Ishikawa (cell line): Measurements from ENCODE around the gene NUTM2B.
"Not testable (repeated sequence)": the region's sequence is repeated elsewhere in the genome, so short reads cannot be mapped to it uniquely, and the experiment has no call there.

Source experiments
- CREB1 ChIP-seq: IDR thresholded peaks from 2 replicates; pipeline ENCODE4 v1.6.1; 2012; ENCODE audit warnings: low read depth
- NFIC ChIP-seq: IDR thresholded peaks from 2 replicates; pipeline ENCODE4 v1.6.1; 2012
- RAD21 ChIP-seq: IDR thresholded peaks from 2 replicates; pipeline ENCODE4 v1.6.1; 2012; ENCODE audit warnings: low read depth
- YY1 ChIP-seq: IDR thresholded peaks from 2 replicates; pipeline ENCODE4 v1.6.1; 2012; ENCODE audit warnings: low read depth
- TF ChIP-seq, protein P1 (sequence below): IDR thresholded peaks from 2 replicates; pipeline ENCODE4 v1.6.1; 2012

NUTM2B gene, protein sequence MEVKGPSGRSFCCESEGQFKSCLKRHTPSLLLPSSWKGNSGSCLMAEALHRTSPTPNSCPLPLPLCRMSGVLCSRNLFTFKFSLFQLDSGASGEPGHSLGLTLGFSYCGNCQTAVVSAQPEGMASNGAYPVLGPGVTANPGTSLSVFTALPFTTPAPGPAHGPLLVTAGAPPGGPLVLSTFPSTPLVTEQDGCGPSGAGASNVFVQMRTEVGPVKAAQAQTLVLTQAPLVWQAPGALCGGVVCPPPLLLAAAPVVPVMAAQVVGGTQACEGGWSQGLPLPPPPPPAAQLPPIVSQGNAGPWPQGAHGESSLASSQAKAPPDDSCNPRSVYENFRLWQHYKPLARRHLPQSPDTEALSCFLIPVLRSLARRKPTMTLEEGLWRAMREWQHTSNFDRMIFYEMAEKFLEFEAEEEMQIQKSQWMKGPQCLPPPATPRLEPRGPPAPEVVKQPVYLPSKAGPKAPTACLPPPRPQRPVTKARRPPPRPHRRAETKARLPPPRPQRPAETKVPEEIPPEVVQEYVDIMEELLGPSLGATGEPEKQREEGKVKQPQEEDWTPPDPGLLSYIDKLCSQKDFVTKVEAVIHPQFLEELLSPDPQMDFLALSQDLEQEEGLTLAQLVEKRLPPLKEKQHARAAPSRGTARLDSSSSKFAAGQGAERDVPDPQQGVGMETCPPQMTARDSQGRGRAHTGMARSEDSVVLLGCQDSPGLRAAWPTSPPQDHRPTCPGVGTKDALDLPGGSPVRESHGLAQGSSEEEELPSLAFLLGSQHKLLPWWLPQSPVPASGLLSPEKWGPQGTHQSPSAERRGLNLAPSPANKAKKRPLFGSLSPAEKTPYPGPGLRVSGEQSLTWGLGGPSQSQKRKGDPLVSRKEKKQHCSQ

GRCh38 chr10:79702927-79703326, at the start of gene NUTM2B:
Gene NUTM2B (plus strand): TSS chr10:79703227. CDS start chr10:79703610, 383 bp downstream.
- TF ChIP-seq CREB1, YY1: not testable (repeated sequence)
- TF ChIP-seq, protein P1, sequence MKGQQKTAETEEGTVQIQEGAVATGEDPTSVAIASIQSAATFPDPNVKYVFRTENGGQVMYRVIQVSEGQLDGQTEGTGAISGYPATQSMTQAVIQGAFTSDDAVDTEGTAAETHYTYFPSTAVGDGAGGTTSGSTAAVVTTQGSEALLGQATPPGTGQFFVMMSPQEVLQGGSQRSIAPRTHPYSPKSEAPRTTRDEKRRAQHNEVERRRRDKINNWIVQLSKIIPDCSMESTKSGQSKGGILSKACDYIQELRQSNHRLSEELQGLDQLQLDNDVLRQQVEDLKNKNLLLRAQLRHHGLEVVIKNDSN: not testable (repeated sequence)

DNA sequence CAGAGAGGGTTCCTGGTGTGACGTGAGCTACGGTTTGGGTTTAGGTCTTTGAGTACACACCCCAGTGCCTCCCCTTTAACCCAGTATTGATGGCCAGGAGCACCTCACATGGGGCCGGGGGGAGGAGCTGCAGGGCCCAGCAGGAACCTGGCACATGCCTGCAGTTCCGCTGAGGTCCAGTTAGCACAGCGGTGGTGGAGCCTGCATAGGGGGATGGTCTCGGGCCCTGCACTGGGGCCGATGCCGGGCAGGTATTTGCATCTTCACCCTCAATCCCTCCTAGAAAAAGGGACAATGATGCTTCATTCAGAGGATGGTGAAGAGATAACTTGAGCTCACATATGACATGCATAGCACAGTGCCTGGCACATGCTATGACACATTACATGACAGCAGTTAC, 4.0 kb downstream of the NUTM2B start:
- TF ChIP-seq NFIC: peak; percentile 14; the same call in 1 of the 2 replicates

DNA sequence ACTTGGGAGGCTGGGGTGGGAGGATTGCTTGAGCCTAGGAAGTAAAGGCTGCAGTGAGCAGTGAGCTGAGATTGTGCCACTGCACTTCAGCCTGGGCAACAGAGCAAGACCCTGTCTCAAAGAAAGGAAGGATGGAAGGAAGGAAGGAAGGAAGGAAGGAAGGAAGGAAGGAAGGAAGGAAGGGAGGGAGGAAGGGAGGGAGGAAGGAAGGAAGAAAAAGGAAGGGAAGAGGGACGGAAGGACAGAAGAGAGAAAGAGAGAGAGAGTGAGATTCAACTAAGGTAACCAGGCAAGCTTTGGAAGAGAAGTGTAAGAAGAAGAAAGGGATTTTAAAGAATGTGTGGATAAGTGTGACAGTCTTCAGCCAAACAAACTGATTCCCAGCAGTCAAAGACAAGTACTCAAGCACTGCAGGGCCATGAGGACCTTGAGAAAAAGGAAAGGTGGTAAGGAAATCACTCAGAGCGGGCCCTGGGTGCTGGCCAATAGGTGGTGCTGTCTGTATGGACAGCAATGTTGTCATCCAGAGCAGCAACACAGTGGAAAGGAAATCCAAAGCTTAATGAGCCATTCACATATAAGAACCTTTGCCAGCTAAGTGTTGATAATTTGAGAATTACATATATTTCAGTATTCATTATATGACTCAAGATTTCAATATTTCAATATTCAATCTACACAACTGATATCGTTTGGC, 55.4 kb downstream of the NUTM2B start:
- peak; percentile 41; the same call in 1 of the 2 replicates for TF ChIP-seq RAD21
